Spinal cord (tissue), 10 donors: ENCODE data around the gene GLP2R. TPM values are rescaled to one million over a fixed set of nuclear protein-coding genes. Genes with fewer than 3 reads are reported as not detected.

Source experiments
- DNase-seq, 6 donors: peaks; one replicate each; pipeline versions ENCODE4 v3.0.0 to v3.0.0-alpha.2; 2013 to 2015; ENCODE audit warnings: low spot score in 6 of 6, low read depth in 4 of 6
- H3K27ac ChIP-seq: one replicate; pipeline ENCODE4 v1.5.1; 2013; ENCODE audit warnings: low read depth, low read length, control low read depth
- H3K27me3 ChIP-seq: one replicate; pipeline ENCODE4 v1.6.1; 2013; ENCODE audit warnings: low read length; ENCODE audit not compliant: control insufficient read depth, insufficient read depth
- H3K36me3 ChIP-seq: one replicate; pipeline ENCODE4 v1.6.1; 2013; ENCODE audit warnings: low read length; ENCODE audit not compliant: control insufficient read depth, insufficient read depth
- H3K4me1 ChIP-seq: one replicate; pipeline ENCODE4 v1.6.1; 2013; ENCODE audit warnings: low read length; ENCODE audit not compliant: control insufficient read depth, insufficient read depth
- H3K4me3 ChIP-seq: one replicate; pipeline ENCODE4 v1.5.1; 2013; ENCODE audit warnings: low read depth, low read length, control low read depth
- H3K9me3 ChIP-seq: one replicate; pipeline ENCODE4 v1.6.1; 2013; ENCODE audit warnings: low read length; ENCODE audit not compliant: control insufficient read depth, insufficient read depth
- WGBS: methylation state at CpG from one replicate; pipeline ENCODE4 v1.1.5; 2013; ENCODE audit warnings: missing lambda C conversion rate; ENCODE audit not compliant: insufficient coverage; 5-methylcytosine and 5-hydroxymethylcytosine counted together
- polyA plus RNA-seq, 2 donors: library from polyadenylated mRNA; unstranded; fragments of 120-200 nt; gene quantifications; one replicate each; pipeline ENCODE4 v1.2.1, GENCODE V29; 2013; ENCODE audit not compliant: insufficient read length in 2 of 2
- total RNA-seq, 2 donors: library from RNA; depleted of rRNA in 1 of 2; stranded (reverse); fragments of 120-200 nt in 1 of 2; fragments of >200 nt in 1 of 2; gene quantifications; one replicate each; pipeline versions ENCODE4 v1.2.3 to v1.2.4, GENCODE V29; 2013 to 2014
- donor health status: healthy.

Gene GLP2R
- total and polyA plus RNA-seq, 4 donors: 0.11 to 1.8 (median 0.94) TPM

DNA sequence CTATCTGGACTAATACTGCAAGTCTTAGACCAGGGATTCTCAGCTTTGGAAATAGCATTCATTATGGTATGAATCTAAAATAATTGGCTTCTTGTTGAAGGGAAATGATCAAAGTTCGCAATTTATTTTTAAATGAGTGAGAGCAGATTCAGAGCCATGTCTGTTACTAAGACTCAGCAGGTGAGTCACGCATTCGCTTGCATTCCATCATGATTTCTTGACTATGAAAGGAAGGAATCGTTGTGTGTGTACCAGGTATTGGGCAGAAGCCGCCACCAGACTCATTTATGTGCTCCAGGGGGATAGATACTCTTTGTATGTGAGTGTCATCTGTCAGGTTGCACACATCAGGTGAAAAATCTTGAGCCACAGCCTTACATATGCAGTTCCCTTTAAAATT lies 14.6 kb upstream of the GLP2R start:
- no peaks in the 10 kb centered on the region for H3K27me3 ChIP-seq
- no peaks in the 10 kb centered on the region for H3K36me3 ChIP-seq
- no peaks in the 10 kb centered on the region for H3K4me1 ChIP-seq
- 100% methylated on average over 4 of the region's 5 CpGs for WGBS
- no peak overlapping the region for H3K27ac ChIP-seq
- H3K4me3 ChIP-seq: no peak overlapping the region
- DNase-seq: no peak
- H3K9me3 ChIP-seq: no peaks in the 10 kb centered on the region

GRCh38 chr17:9811537-9811936 lies 14.2 kb upstream of the GLP2R start:
- 94% methylated on average over 10 of the region's 11 CpGs for WGBS
- Histone ChIP-seq H3K9me3 (no peaks in the 10 kb centered on the region), H3K36me3 (no peaks in the 10 kb centered on the region), H3K4me3 (no peak overlapping the region), H3K27me3 (no peaks in the 10 kb centered on the region), H3K27ac (no peak overlapping the region), H3K4me1 (no peaks in the 10 kb centered on the region)
- no peak for DNase-seq

GRCh38 chr17:9813166-9813565 lies 12.6 kb upstream of the GLP2R start:
- no peak overlapping the region for H3K4me3 ChIP-seq
- H3K9me3 ChIP-seq: no peaks in the 10 kb centered on the region
- H3K27ac ChIP-seq: no peak overlapping the region
- WGBS: 94% methylated on average over 6 of the region's 9 CpGs
- no peaks in the 10 kb centered on the region for H3K4me1 ChIP-seq
- H3K36me3 ChIP-seq: no peaks in the 10 kb centered on the region
- no peak for DNase-seq
- no peaks in the 10 kb centered on the region for H3K27me3 ChIP-seq

- Histone ChIP-seq H3K4me1 (no peaks in the 10 kb centered on the region), H3K4me3 (no peak overlapping the region), H3K9me3 (no peaks in the 10 kb centered on the region), H3K27me3 (no peaks in the 10 kb centered on the region), H3K36me3 (no peaks in the 10 kb centered on the region), H3K27ac (no peak overlapping the region)
- DNase-seq: no peak
- WGBS: 84% methylated on average over 12 of the region's 14 CpGs
These were observed 11.3 kb upstream of the GLP2R start for GRCh38 chr17:9814337-9814945.

DNA sequence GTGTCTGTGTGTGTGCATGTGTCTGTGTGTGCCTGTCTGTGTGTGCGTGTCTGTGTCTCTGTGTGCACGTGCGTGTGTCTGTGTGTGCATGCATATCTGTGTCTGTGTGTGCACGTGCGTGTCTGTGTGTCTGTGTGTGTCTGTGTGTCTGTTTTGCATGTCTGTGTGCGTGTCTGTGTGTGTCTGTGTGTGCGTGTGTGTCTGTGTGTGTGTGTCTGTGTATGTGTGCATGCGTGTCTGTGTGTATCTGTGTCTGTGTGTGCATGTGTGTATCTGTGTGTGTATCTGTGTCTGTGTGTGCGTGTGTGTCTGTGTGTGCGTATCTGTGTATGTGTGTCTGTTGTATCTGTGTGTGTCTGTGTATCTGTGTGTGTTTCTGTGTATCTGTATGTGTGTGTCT lies 9.3 kb upstream of the GLP2R start:
- Histone ChIP-seq H3K27me3 (no peaks in the 10 kb centered on the region), H3K4me3 (no peak overlapping the region), H3K9me3 (no peaks in the 10 kb centered on the region), H3K4me1 (no peaks in the 10 kb centered on the region), H3K27ac (no peak overlapping the region), H3K36me3 (no peaks in the 10 kb centered on the region)
- 40% methylated on average over 7 of the region's 10 CpGs for WGBS
- DNase-seq: no peak

- WGBS: 62% methylated on average over 6 of the region's 8 CpGs
- no peak overlapping the region for H3K27ac ChIP-seq
- H3K4me3 ChIP-seq: no peak overlapping the region
- peak in 5 of 6 donors; percentile 4 to 87 (median 29) for DNase-seq
- H3K9me3 ChIP-seq: no peaks in the 10 kb centered on the region
- H3K27me3 ChIP-seq: no peaks in the 10 kb centered on the region
- no peaks in the 10 kb centered on the region for H3K4me1 ChIP-seq
- H3K36me3 ChIP-seq: no peaks in the 10 kb centered on the region
These were observed 8.6 kb upstream of the GLP2R start for GRCh38 chr17:9817086-9817485.

DNA sequence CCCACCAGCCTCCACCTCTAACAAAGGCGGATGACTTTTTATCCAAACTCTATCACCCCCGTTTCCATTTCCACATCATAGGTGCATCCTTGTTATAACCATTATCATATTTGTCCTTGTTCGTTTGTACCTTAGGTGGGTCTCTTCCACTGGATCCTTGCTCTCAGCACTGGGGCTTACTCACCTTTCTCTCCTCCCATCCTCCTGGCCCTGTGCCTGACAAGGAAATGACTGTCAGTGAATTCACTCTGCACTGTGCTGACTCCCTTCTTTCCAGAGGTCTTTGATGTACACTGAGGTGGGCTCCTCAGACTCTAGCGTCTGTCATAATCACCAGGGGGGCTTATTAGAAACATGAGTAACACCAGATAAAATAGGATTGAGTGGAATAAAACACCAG lies 7.0 kb upstream of the GLP2R start:
- Histone ChIP-seq H3K4me1 (no peaks in the 10 kb centered on the region), H3K36me3 (no peaks in the 10 kb centered on the region), H3K9me3 (no peaks in the 10 kb centered on the region), H3K27ac (no peak overlapping the region), H3K27me3 (no peaks in the 10 kb centered on the region), H3K4me3 (no peak overlapping the region)
- no peak for DNase-seq
- 64% methylated on average over 3 of the region's 4 CpGs for WGBS

DNA sequence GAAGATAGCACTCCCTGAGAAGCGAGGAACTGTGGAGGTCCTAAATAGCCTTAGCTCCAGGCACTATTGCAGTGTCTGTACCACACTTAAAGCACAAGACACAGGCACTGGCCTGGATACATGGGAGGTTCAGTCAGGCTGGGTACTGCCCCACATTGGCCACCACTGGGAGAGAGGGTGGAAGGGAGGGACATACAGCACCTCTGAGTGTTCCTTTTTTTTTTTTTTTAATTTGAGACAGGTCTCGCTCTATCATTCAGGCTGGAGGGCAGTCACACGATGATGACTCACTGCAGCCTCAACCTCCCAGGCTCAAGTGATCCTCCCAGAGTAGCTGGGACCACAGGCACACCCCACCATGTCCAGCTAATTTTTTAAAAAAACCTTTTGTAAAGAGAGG lies 5.3 kb upstream of the GLP2R start:
- peaks cover 1% of the 10 kb centered on the region for H3K4me1 ChIP-seq
- H3K36me3 ChIP-seq: no peaks in the 10 kb centered on the region
- H3K27ac ChIP-seq: no peak overlapping the region
- no peaks in the 10 kb centered on the region for H3K9me3 ChIP-seq
- DNase-seq: no peak
- H3K4me3 ChIP-seq: no peak overlapping the region
- WGBS: 100% methylated on average over 1 of the region's 3 CpGs
- no peaks in the 10 kb centered on the region for H3K27me3 ChIP-seq

DNA sequence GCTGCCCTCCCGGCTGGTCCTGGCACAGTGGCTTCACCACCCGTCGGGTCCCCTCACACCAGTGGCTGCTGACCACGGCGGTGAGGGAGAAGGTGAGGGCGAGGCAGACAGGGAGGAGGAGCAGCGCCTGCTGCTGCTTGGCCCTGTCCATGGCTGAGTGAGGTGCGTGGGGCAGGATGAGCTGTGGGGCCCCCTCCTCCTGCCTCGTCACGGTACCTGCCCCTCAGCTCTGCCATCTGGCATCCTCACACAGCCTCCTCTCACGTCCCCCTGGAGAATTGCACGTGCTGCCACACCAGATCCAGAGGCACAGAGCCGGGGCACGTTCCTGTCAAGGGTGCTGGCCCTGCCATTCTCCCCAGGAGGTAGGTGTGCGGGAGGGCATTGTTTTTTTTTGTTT lies 3.8 kb upstream of the GLP2R start, which contains the start of gene GSG1L2:
TSS of gene GSG1L2 (minus strand) at position 159 of the 400 bp plus-strand sequence. CDS start at position 151, 8 bp downstream.
- DNase-seq: peak in 1 of 6 donors; percentile 12
- 68% methylated on average over 10 of the region's 15 CpGs for WGBS
- Histone ChIP-seq H3K27me3 (no peaks in the 10 kb centered on the region), H3K36me3 (no peaks in the 10 kb centered on the region), H3K9me3 (no peaks in the 10 kb centered on the region), H3K4me1 (peaks cover 5% of the 10 kb centered on the region), H3K4me3 (no peak within 1 kb of the TSS), H3K27ac (no peak within 1 kb of the TSS)

DNA sequence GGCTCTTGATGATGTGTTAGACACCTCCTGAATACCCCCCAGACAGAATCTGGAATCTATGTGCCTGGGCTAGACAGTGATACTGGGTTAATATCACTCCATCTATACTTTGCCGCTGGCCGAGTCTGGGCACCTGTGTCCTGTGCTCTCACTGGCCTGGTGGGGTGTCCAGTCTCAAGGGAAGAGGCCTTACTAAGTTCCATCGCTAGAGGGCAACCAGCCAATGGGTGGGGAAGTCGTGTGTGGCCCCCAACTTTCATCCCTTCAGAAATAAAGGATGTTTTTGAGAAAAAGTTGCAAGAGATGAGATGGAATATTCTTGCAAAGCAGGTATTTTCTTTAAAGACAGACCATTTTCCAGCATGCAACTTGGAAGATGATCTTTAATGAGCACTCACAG lies 1.6 kb upstream of the GLP2R start:
- peaks cover 5% of the 10 kb centered on the region for H3K4me1 ChIP-seq
- WGBS: 90% methylated on average over 2 of the region's 4 CpGs
- H3K9me3 ChIP-seq: no peaks in the 10 kb centered on the region
- no peaks in the 10 kb centered on the region for H3K27me3 ChIP-seq
- H3K27ac ChIP-seq: no peak overlapping the region
- H3K36me3 ChIP-seq: no peaks in the 10 kb centered on the region
- no peak overlapping the region for H3K4me3 ChIP-seq
- DNase-seq: no peak
